Retinal pigment epithelial cell (primary cell): ENCODE measurements around the gene FTSJ3.
"Not testable (repeated sequence)": the region's sequence is repeated elsewhere in the genome, so short reads cannot be mapped to it uniquely, and the experiment has no call there.

Experiments used
- DNase-seq: peaks from one replicate; pipeline ENCODE4 v3.0.0-alpha.2; 2010; ENCODE audit warnings: low read depth
- H3K4me3 ChIP-seq: 2 replicates; pipeline ENCODE4 v1.5.1; 2011; ENCODE audit warnings: mild to moderate bottlenecking, low read length, control low read depth, moderate library complexity
- CTCF ChIP-seq: conservative IDR thresholded peaks from 2 replicates; pipeline ENCODE4 v1.5.1; 2011; ENCODE audit warnings: low read depth, low read length, control low read depth, inconsistent platforms

Gene FTSJ3

GRCh38 chr17:63816123-63816522 is 11.3 kb downstream of the FTSJ3 start:
- no peak for DNase-seq
- H3K4me3 ChIP-seq, result no peak overlapping the region
- no peak for TF ChIP-seq CTCF

- H3K4me3 ChIP-seq, result no peak overlapping the region
- no peak for DNase-seq
- TF ChIP-seq CTCF, result no peak
These were observed 17.5 kb downstream of the FTSJ3 start for GRCh38 chr17:63809970-63810369.

GRCh38 chr17:63805591-63805990 is 21.9 kb downstream of the FTSJ3 start:
- TF ChIP-seq CTCF, result no peak
- DNase-seq, result no peak
- no peak overlapping the region for H3K4me3 ChIP-seq

- no peak for DNase-seq
- H3K4me3 ChIP-seq, result no peak overlapping the region
- no peak for TF ChIP-seq CTCF
These were observed 23.1 kb downstream of the FTSJ3 start for GRCh38 chr17:63804328-63804727.

GRCh38 chr17:63800783-63801182 is 26.7 kb downstream of the FTSJ3 start:
- no peak for DNase-seq
- H3K4me3 ChIP-seq, result no peak overlapping the region
- TF ChIP-seq CTCF, result no peak

- no peak for TF ChIP-seq CTCF
These were observed 28.8 kb downstream of the FTSJ3 start for GRCh38 chr17:63798572-63799106.

GRCh38 chr17:63796375-63796774 is 31.1 kb downstream of the FTSJ3 start:
- not testable (repeated sequence) for H3K4me3 ChIP-seq, DNase-seq

More at GRCh38 chr17:63798572-63799106, 28.8 kb downstream of the FTSJ3 start:
- no peak overlapping the region for H3K4me3 ChIP-seq
- no peak for DNase-seq

- TF ChIP-seq CTCF, result no peak
- DNase-seq, result no peak
- no peak overlapping the region for H3K4me3 ChIP-seq
These were observed 35.3 kb downstream of the FTSJ3 start for GRCh38 chr17:63792055-63792729.
